NCI-H446 treated with DMSO at 0.1 percent for 48 hours (cell line): ENCODE results near the gene ZMIZ1.

Experiments used
- DNase-seq: peaks from one replicate; lab custom pipeline; 2025; lab: John Stamatoyannopoulos, UW

The ZMIZ1 gene

GRCh38 chr10:79247373-79248137 is 178.8 kb downstream of the ZMIZ1 start:
- DNase-seq: no peak

GRCh38 chr10:79248341-79249185 is 179.8 kb downstream of the ZMIZ1 start:
- DNase-seq: no peak

- no peak for DNase-seq
Observed at GRCh38 chr10:79249186-79250121, 180.7 kb downstream of the ZMIZ1 start.

- DNase-seq: no peak
Observed at GRCh38 chr10:79250259-79250658, 181.5 kb downstream of the ZMIZ1 start.

GRCh38 chr10:79252450-79252849 is 183.7 kb downstream of the ZMIZ1 start:
- DNase-seq: no peak

- DNase-seq: no peak
Observed at GRCh38 chr10:79252971-79253370, 184.2 kb downstream of the ZMIZ1 start.

GRCh38 chr10:79253704-79254103 is 184.9 kb downstream of the ZMIZ1 start:
- DNase-seq: no peak

- DNase-seq: no peak
Observed at GRCh38 chr10:79254333-79255006, 185.7 kb downstream of the ZMIZ1 start.

- no peak for DNase-seq
Observed at GRCh38 chr10:79255007-79255507, 186.3 kb downstream of the ZMIZ1 start.

GRCh38 chr10:79256264-79256806 is 187.6 kb downstream of the ZMIZ1 start:
- no peak for DNase-seq

- DNase-seq: no peak
Observed at GRCh38 chr10:79258894-79259293, 190.1 kb downstream of the ZMIZ1 start.

- DNase-seq: no peak
Observed at GRCh38 chr10:79259834-79260233, 191.1 kb downstream of the ZMIZ1 start.

GRCh38 chr10:79260811-79261740 is 192.3 kb downstream of the ZMIZ1 start:
- no peak for DNase-seq

GRCh38 chr10:79262131-79262530 is 193.4 kb downstream of the ZMIZ1 start:
- DNase-seq: no peak

GRCh38 chr10:79262959-79263746 is 194.4 kb downstream of the ZMIZ1 start:
- no peak for DNase-seq

GRCh38 chr10:79263939-79264338 is 195.2 kb downstream of the ZMIZ1 start:
- DNase-seq: no peak

GRCh38 chr10:79264942-79265341 is 196.2 kb downstream of the ZMIZ1 start:
- no peak for DNase-seq

GRCh38 chr10:79266084-79266483 is 197.3 kb downstream of the ZMIZ1 start:
- no peak for DNase-seq
